H9 (cell line): ENCODE results near the gene TAF4. TPM values are rescaled to one million over a fixed set of nuclear protein-coding genes. Genes with fewer than 3 reads are reported as not detected.
"Not testable (repeated sequence)": the region's sequence is repeated elsewhere in the genome, so short reads cannot be mapped to it uniquely, and the experiment has no call there.

ENCODE experiments used
- DNase-seq: peaks from one replicate; pipeline ENCODE4 v3.0.0-alpha.2; 2017
- H2AFZ ChIP-seq: one replicate; pipeline ENCODE4 v1.6.1; 2013; ENCODE audit warnings: mild to moderate bottlenecking, low read length, control low read depth, moderate library complexity
- H2AK5ac ChIP-seq: 2 replicates; pipeline ENCODE4 v1.6.1; 2013; ENCODE audit warnings: low read length, control low read depth, mixed read lengths; ENCODE audit not compliant: insufficient read length
- H2BK120ac ChIP-seq: one replicate; pipeline ENCODE4 v1.6.1; 2013; ENCODE audit warnings: low read depth, mild to moderate bottlenecking, low read length, control low read depth, inconsistent platforms; ENCODE audit not compliant: poor library complexity, severe bottlenecking
- H2BK12ac ChIP-seq: 2 replicates; pipeline ENCODE4 v1.6.1; 2013; ENCODE audit warnings: low read length, control low read depth, mixed read lengths, low read depth; ENCODE audit not compliant: insufficient read length
- H2BK15ac ChIP-seq: 2 replicates; pipeline ENCODE4 v1.6.1; 2013; ENCODE audit warnings: low read depth, low read length, control low read depth
- H2BK20ac ChIP-seq: one replicate; pipeline ENCODE4 v1.6.1; 2013; ENCODE audit warnings: low read depth, mild to moderate bottlenecking, low read length, control low read depth, inconsistent platforms; ENCODE audit not compliant: poor library complexity, severe bottlenecking
- H2BK5ac ChIP-seq: 2 replicates; pipeline ENCODE4 v1.6.1; 2013; ENCODE audit warnings: low read length, control low read depth, mixed read lengths; ENCODE audit not compliant: insufficient read length
- H3K14ac ChIP-seq: 2 replicates; pipeline ENCODE4 v1.6.1; 2013; ENCODE audit warnings: low read length, control low read depth; ENCODE audit not compliant: insufficient read depth
- H3K18ac ChIP-seq: 2 replicates; pipeline ENCODE4 v1.6.1; 2013; ENCODE audit warnings: low read depth, mild to moderate bottlenecking, mixed read lengths, low read length, control low read depth; ENCODE audit not compliant: insufficient read length
- H3K23ac ChIP-seq: 2 replicates; pipeline ENCODE4 v1.6.1; 2013; ENCODE audit warnings: low read length, control low read depth, mixed read lengths, low read depth; ENCODE audit not compliant: insufficient read length
- H3K23me2 ChIP-seq: 2 replicates; pipeline ENCODE4 v1.6.1; 2013; ENCODE audit warnings: low read depth, mild to moderate bottlenecking, mixed read lengths, low read length, control low read depth; ENCODE audit not compliant: insufficient read length, poor library complexity, severe bottlenecking
- H3K27ac ChIP-seq: 2 replicates; pipeline ENCODE4 v1.5.1; 2013; ENCODE audit warnings: low read length, control low read depth, mixed read lengths, low read depth; ENCODE audit not compliant: insufficient read length
- H3K27me3 ChIP-seq: 2 replicates; pipeline ENCODE4 v1.6.1; 2013; ENCODE audit warnings: low read length, control low read depth, inconsistent platforms; ENCODE audit not compliant: insufficient read depth
- H3K4ac ChIP-seq: 2 replicates; pipeline ENCODE4 v1.6.1; 2013; ENCODE audit warnings: low read depth, mild to moderate bottlenecking, control low read depth, inconsistent platforms, low read length, moderate library complexity
- H3K4me1 ChIP-seq: 2 replicates; pipeline ENCODE4 v1.6.1; 2013; ENCODE audit warnings: low read length, control low read depth, inconsistent platforms; ENCODE audit not compliant: insufficient read depth
- H3K4me2 ChIP-seq: 2 replicates; pipeline ENCODE4 v1.6.1; 2013; ENCODE audit warnings: low read length, control low read depth, mixed read lengths; ENCODE audit not compliant: insufficient read length, insufficient read depth
- H3K56ac ChIP-seq: 2 replicates; pipeline ENCODE4 v1.6.1; 2013; ENCODE audit warnings: low read depth, mild to moderate bottlenecking, mixed read lengths, low read length, control low read depth; ENCODE audit not compliant: insufficient read length
- H3K79me1 ChIP-seq: 2 replicates; pipeline ENCODE4 v1.6.1; 2013; ENCODE audit warnings: low read depth, mild to moderate bottlenecking, moderate library complexity, low read length, control low read depth, inconsistent platforms; ENCODE audit not compliant: insufficient read depth, poor library complexity, severe bottlenecking
- H3K79me2 ChIP-seq: 2 replicates; pipeline ENCODE4 v1.6.1; 2013; ENCODE audit warnings: low read length, control low read depth, inconsistent platforms; ENCODE audit not compliant: insufficient read depth
- H3K9ac ChIP-seq: 2 replicates; pipeline ENCODE4 v1.6.1; 2013; ENCODE audit warnings: low read length, control low read depth, mixed read lengths; ENCODE audit not compliant: insufficient read length; ENCODE audit errors: extremely low read depth
- H3K9me3 ChIP-seq: one replicate; pipeline ENCODE4 v1.6.1; 2013; ENCODE audit warnings: low read depth, low read length, inconsistent platforms; ENCODE audit not compliant: control insufficient read depth
- H3T11ph ChIP-seq: one replicate; pipeline ENCODE4 v1.6.1; 2013; ENCODE audit warnings: mild to moderate bottlenecking, low read length, control low read depth, inconsistent platforms
- H4K20me1 ChIP-seq: one replicate; pipeline ENCODE4 v1.6.1; 2013; ENCODE audit not compliant: control insufficient read depth, insufficient read length, insufficient read depth
- H4K5ac ChIP-seq: 2 replicates; pipeline ENCODE4 v1.6.1; 2013; ENCODE audit warnings: low read depth, mild to moderate bottlenecking, mixed read lengths, low read length, control low read depth; ENCODE audit not compliant: insufficient read length
- H4K8ac ChIP-seq: replicated peaks from 2 replicates; pipeline ENCODE4 v1.6.1; 2013; ENCODE audit warnings: low read length, control low read depth, mixed read lengths, low read depth; ENCODE audit not compliant: insufficient read length
- H4K91ac ChIP-seq: 2 replicates; pipeline ENCODE4 v1.6.1; 2013; ENCODE audit warnings: low read depth, mild to moderate bottlenecking, moderate library complexity, mixed read lengths, low read length, control low read depth; ENCODE audit not compliant: insufficient read length
- H3K27ac Mint-ChIP-seq, 3 experiments: 2 replicates in 2 of 3; 3 replicates in 1 of 3; pipeline ENCODE4 v1.8.0; 2020 to 2021; ENCODE audit warnings: mixed read lengths in 3 of 3, mild to moderate bottlenecking in 1 of 3, moderate library complexity in 1 of 3
- H3K27me3 Mint-ChIP-seq: 2 replicates; pipeline ENCODE4 v1.8.0; 2021; ENCODE audit warnings: low read depth, mild to moderate bottlenecking, moderate library complexity, mixed read lengths
- H3K36me3 Mint-ChIP-seq, 3 experiments: 2 replicates in 2 of 3; 3 replicates in 1 of 3; pipeline ENCODE4 v1.8.0; 2020 to 2021; ENCODE audit warnings: low read depth in 3 of 3, mixed read lengths in 3 of 3; ENCODE audit not compliant: insufficient read depth in 1 of 3
- H3K4me1 Mint-ChIP-seq, 2 experiments: 2 replicates each; pipeline ENCODE4 v1.8.0; 2020; ENCODE audit warnings: mixed read lengths in 2 of 2
- H3K4me3 Mint-ChIP-seq, 2 experiments: 2 replicates in 1 of 2; 3 replicates in 1 of 2; pipeline ENCODE4 v1.8.0; 2020 to 2021; ENCODE audit warnings: mild to moderate bottlenecking in 2 of 2, mixed read lengths in 2 of 2, moderate library complexity in 1 of 2
- H3K9me3 Mint-ChIP-seq, 2 experiments: 2 replicates in 1 of 2; 3 replicates in 1 of 2; pipeline ENCODE4 v1.8.0; 2020; ENCODE audit warnings: mild to moderate bottlenecking in 2 of 2, mixed read lengths in 2 of 2, moderate library complexity in 1 of 2
- WGBS: extraction: QIAGEN DNeasy Blood & Tissue Kit; methylation state at CpG from one replicate; pipeline ENCODE4 v1.1.7; 2013; ENCODE audit warnings: missing lambda C conversion rate, low lambda C conversion rate, mixed read lengths; ENCODE audit not compliant: insufficient read length; ENCODE audit errors: extremely low coverage; 5-methylcytosine and 5-hydroxymethylcytosine counted together
- total RNA-seq: library from RNA; stranded (reverse); gene quantifications from 2 replicates; pipeline ENCODE4 v1.2.1, GENCODE V29; 2021
- TF ChIP-seq, protein P1 (sequence below): fragments of 200-600 bp; sonication (generic); conservative IDR thresholded peaks from 3 replicates; pipeline ENCODE4 v1.8.0; 2021; ENCODE audit warnings: antibody characterized with exemption, mild to moderate bottlenecking

The TAF4 gene
- total RNA-seq, 1 experiment from 2014 or later = 30.8 TPM

DNA sequence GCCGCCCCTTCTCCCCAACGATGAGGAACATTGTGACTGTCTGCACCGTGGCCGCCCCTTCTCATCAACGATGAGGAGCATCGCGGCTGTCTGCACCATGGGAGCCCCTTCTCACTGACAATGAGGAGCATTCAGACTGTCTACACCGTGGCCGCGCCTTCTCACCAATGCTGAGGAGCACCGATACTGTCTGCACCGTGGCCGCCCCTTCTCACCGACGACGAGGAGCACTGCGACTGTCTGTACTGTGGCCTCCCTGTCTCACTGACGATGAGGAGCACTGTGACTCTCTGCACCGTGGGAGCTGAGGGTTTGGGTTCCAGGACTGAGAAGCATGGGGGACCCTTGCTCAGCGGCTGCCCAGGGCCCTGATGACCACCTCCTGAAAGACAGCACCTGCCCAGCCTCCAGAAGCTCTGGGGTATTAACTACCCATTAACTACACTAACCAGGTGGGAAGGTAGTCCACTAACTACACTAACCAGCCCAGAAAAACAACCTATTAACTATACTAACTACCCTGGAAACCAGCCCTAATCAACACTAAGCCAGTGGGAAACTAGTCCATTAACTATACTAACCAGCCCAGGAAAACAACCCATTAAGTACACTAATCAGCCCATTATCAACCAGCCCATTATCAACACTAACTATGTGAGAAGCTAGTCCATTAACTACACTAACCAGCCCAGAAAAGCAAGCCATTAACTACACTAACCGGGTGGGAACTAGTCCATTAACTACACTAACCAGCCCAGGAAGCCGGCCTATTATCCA, 116.9 kb downstream of the TAF4 start:
- no peak overlapping the region; the same call in 1 of the 2 replicates for H3K14ac ChIP-seq

DNA sequence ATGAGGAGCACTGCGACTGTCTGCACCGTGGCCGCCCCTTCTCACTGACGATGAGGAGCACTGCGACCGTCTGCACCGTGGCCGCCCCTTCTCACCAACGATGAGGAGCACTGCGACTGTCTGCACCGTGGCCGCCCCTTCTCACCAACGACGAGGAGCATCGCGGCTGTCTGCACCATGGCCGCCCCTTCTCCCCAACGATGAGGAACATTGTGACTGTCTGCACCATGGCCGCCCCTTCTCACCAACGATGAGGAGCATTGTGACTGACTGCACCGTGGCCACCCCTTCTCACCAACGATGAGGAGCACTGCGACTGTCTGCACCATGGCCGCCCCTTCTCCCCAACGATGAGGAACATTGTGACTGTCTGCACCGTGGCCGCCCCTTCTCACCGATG, 117.6 kb downstream of the TAF4 start:
- not testable (repeated sequence) for H3K4me2 ChIP-seq, H2BK120ac ChIP-seq, H3K4me3 Mint-ChIP-seq, H3K18ac ChIP-seq, H4K91ac ChIP-seq, H3K27me3 ChIP-seq, H3K23ac ChIP-seq, H2BK5ac ChIP-seq, H3K4me1 ChIP-seq, H3K79me2 ChIP-seq, H4K8ac ChIP-seq, H3K9me3 ChIP-seq, H3K27ac Mint-ChIP-seq, H3K9ac ChIP-seq, H2BK20ac ChIP-seq, H3K79me1 ChIP-seq, H3T11ph ChIP-seq, H3K14ac ChIP-seq, H2BK12ac ChIP-seq, H3K36me3 Mint-ChIP-seq, H3K56ac ChIP-seq, H2BK15ac ChIP-seq, H3K23me2 ChIP-seq, H3K27me3 Mint-ChIP-seq, H4K20me1 ChIP-seq, H3K9me3 Mint-ChIP-seq, DNase-seq, H4K5ac ChIP-seq, H2AK5ac ChIP-seq, H2AFZ ChIP-seq, H3K27ac ChIP-seq, H3K4ac ChIP-seq
- no CpG with 5 or more reads among the region's 28 CpGs for WGBS
- peaks cover 8 to 14% of the 10 kb centered on the region in 2 experiments; a peak in 3 of 4 replicates for H3K4me1 Mint-ChIP-seq

More for the DNA sequence above, 116.9 kb downstream of the TAF4 start:
- no peak overlapping the region for H2AFZ ChIP-seq
- H2BK20ac ChIP-seq = no peak overlapping the region
- DNase-seq = no peak
- no peaks in the 10 kb centered on the region for H3K27me3 ChIP-seq
- Mint-ChIP-seq H3K4me3 (no peak overlapping the region; a peak in 1 of 5 replicates), H3K9me3 (peaks cover 2 to 4% of the 10 kb centered on the region in 2 experiments; a peak in 2 of 5 replicates), H3K36me3 (peaks cover 0 to 2% (median 2%) of the 10 kb centered on the region in 3 experiments; a peak in 2 of 7 replicates), H3K27ac (no peak overlapping the region), H3K4me1 (peaks cover 8 to 16% of the 10 kb centered on the region in 2 experiments; a peak in 3 of 4 replicates), H3K27me3 (no peaks in the 10 kb centered on the region; the same call in 1 of the 2 replicates)
- no peak overlapping the region for H2BK15ac ChIP-seq
- TF ChIP-seq, protein P1, sequence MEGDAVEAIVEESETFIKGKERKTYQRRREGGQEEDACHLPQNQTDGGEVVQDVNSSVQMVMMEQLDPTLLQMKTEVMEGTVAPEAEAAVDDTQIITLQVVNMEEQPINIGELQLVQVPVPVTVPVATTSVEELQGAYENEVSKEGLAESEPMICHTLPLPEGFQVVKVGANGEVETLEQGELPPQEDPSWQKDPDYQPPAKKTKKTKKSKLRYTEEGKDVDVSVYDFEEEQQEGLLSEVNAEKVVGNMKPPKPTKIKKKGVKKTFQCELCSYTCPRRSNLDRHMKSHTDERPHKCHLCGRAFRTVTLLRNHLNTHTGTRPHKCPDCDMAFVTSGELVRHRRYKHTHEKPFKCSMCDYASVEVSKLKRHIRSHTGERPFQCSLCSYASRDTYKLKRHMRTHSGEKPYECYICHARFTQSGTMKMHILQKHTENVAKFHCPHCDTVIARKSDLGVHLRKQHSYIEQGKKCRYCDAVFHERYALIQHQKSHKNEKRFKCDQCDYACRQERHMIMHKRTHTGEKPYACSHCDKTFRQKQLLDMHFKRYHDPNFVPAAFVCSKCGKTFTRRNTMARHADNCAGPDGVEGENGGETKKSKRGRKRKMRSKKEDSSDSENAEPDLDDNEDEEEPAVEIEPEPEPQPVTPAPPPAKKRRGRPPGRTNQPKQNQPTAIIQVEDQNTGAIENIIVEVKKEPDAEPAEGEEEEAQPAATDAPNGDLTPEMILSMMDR = no peak
- no peak overlapping the region for H2BK5ac ChIP-seq
- no peak overlapping the region for H2BK120ac ChIP-seq
- H3K9ac ChIP-seq = no peak overlapping the region
- H3K79me1 ChIP-seq = no peaks in the 10 kb centered on the region
- H4K91ac ChIP-seq = no peak overlapping the region
- H3T11ph ChIP-seq = no peak overlapping the region
- H3K79me2 ChIP-seq = no peaks in the 10 kb centered on the region
- no peak overlapping the region for H3K27ac ChIP-seq
- no peak overlapping the region for H2AK5ac ChIP-seq
- no peaks in the 10 kb centered on the region for H3K23me2 ChIP-seq
- WGBS = no CpG with 5 or more reads among the region's 22 CpGs
- no peak overlapping the region for H4K8ac ChIP-seq
- H3K23ac ChIP-seq = no peak overlapping the region
- no peak overlapping the region for H3K4ac ChIP-seq
- no peak overlapping the region for H2BK12ac ChIP-seq
- no peaks in the 10 kb centered on the region for H4K20me1 ChIP-seq
- H3K18ac ChIP-seq = no peak overlapping the region
- no peaks in the 10 kb centered on the region for H3K9me3 ChIP-seq
- no peaks in the 10 kb centered on the region for H3K4me1 ChIP-seq
- no peak overlapping the region for H3K4me2 ChIP-seq
- H4K5ac ChIP-seq = no peak overlapping the region
- H3K56ac ChIP-seq = no peak overlapping the region
